ENCODE data around the gene NOG.

The NOG gene

DNA sequence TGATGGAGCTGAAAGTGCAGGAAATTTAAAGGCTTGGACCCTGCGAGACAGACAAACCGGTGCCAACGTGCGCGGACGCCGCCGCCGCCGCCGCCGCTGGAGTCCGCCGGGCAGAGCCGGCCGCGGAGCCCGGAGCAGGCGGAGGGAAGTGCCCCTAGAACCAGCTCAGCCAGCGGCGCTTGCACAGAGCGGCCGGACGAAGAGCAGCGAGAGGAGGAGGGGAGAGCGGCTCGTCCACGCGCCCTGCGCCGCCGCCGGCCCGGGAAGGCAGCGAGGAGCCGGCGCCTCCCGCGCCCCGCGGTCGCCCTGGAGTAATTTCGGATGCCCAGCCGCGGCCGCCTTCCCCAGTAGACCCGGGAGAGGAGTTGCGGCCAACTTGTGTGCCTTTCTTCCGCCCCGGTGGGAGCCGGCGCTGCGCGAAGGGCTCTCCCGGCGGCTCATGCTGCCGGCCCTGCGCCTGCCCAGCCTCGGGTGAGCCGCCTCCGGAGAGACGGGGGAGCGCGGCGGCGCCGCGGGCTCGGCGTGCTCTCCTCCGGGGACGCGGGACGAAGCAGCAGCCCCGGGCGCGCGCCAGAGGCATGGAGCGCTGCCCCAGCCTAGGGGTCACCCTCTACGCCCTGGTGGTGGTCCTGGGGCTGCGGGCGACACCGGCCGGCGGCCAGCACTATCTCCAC, at the start of gene NOG:
Gene NOG, plus strand, starts transcription at position 54 of the 674 bp plus-strand sequence. Its CDS starts 525 bp downstream, at position 579.
- no peak for FAIRE-seq

DNA sequence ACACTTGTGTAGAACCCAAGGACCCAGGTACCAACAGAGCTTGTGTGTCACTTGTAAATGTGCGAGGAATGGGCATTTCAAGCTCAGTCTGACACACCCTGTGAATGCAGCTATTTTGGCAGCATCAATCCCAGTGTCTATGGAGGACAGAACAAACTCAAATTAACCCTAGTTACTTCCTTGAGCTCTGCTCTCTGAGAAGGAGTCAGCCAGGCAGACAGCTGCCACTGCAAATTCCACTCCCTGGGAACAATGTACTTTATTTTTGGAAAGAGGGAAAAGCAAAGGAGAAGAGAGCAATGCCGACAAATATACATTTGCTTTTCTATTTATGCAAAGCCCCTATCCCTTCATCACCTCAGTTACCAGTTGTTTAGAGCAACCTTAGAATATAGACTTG, 48.4 kb upstream of the NOG start:
- no peak for FAIRE-seq

GRCh38 chr17:56545930-56546329, 47.6 kb upstream of the NOG start:
- no peak for FAIRE-seq

- FAIRE-seq, result no peak
Observed at GRCh38 chr17:56548661-56549060, 44.8 kb upstream of the NOG start.

- no peak for FAIRE-seq
Observed at GRCh38 chr17:56549501-56549900, 44.0 kb upstream of the NOG start.

GRCh38 chr17:56557682-56558081, 35.8 kb upstream of the NOG start:
- FAIRE-seq, result no peak

DNA sequence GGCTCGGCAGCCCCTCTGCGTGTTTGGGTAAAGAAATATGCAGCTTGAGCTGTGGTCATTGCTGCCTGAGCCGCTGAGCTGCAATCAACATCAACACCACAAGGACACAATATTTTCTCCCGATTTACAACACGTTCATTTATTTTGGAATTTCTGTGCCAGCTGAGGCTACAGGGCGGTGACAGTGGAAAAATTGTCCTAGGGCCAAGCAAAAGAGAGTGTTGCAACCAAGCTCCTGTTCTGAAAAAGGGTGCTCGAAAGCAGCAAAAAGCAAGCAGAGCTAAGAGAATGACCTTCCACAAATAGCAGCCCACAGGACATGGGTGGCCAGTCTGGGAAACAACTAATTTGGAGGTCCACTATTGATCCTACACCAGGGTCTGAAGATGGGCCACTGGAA, 35.4 kb upstream of the NOG start:
- FAIRE-seq, result no peak

- FAIRE-seq, result no peak
Observed at GRCh38 chr17:56570199-56570598, 23.3 kb upstream of the NOG start.

- no peak for FAIRE-seq
Observed at GRCh38 chr17:56571456-56571855, 22.0 kb upstream of the NOG start.

- FAIRE-seq, result no peak
Observed at GRCh38 chr17:56577190-56577842, 16.2 kb upstream of the NOG start.

DNA sequence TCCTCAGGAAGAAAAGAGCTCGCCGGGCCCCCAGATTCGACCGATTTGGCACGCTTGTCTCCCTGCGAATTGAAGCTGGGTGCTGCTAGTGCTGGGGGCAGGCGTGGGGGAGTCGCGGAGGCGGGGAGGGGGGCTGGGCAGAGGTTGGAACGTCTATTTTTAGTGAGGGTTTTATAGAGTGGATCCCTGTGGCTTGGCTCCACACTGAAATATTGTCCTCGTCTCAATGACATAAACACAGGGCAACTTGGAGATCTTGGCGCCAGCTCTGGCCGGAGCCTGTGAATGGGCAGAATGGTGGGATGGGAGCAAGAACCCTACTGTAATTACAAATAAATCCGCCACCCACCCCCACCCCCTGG, 15.7 kb upstream of the NOG start:
- FAIRE-seq, result no peak

DNA sequence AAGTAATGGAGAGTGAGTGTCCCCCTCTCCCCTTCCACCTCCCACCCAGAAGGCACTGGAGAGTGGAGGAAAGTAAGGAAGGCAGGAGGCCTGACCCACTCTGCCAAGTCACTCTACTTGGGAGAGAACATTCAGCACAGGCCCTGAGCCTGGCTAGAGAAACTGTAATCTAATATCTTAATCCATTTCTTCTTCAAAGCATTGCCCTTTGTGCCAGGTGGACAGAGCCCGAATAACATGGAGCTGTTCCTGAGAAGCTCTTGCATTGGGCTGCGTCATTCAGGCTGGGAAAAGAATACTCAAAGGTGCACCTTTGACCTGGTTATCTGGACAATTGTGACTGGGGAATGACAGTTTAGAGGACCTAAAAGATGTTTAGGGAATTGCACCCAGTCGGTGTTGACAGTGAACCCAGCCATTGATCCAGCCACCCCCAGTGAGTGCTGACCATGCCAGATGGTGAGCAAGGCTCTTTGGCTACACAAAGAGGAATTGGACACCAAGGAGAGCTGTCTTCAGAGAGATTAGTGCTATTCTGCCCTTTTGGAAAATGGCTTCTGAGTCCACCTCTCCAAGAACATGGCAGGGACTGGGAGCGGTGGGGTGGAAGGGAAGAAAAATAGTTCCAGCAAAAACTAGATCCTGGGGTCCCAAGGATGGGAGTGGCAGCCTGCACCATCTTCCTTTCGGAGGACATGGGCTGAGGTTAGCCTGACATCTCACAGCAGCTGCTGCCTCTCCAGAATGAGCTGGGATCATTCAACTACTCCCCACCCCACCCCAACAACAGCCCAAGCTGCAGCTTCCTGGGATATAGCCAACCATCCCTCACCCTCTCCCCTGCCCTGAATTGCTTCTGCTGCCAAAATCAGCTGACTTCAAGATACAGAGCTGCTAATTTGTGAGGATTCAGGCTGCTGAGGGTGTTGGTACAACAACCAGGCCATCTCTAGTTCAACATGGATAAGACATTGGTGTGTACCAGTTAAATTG, 11.6 kb upstream of the NOG start:
- FAIRE-seq, result no peak

DNA sequence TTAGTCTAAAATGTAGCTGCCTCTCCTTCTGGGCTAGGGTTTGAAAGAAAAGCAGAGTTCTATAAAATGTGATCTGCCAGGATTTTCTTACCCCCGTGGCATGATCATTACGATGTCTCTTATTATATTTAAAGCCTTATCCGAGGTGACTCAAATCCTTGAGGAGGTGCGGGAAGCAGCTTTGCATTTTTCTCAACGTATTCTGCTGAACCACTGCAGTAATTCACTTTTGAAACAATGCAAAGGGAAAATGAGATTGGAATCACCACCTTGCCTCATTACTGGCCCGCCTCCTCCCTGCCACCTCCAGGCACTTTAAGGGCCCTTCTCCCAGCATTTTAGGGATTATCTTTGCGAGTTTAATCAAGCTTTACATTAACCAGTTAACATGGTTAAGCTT, 9.7 kb upstream of the NOG start:
- FAIRE-seq, result no peak

DNA sequence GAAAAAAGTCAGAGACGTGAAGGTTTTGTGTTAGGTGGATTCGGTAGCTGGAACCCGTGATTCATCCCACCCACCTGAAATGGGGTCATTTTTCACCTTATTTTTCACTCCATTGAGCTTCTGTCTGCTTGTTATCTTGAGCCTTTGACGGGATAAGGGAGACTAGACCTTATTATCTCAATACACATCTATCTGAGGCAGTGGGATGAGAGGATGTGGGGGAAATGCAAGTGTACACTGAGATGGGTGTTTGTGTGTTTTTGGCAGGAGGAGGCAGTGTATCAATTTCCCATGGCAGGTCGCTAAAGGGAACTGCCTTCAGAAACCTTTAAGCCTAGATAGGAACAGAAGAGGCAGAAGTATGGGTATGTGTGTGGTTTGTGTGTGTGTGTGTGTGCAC, 6.2 kb upstream of the NOG start:
- no peak for FAIRE-seq

GRCh38 chr17:56592487-56593085, 913 bp upstream of the NOG start:
- FAIRE-seq, result no peak

DNA sequence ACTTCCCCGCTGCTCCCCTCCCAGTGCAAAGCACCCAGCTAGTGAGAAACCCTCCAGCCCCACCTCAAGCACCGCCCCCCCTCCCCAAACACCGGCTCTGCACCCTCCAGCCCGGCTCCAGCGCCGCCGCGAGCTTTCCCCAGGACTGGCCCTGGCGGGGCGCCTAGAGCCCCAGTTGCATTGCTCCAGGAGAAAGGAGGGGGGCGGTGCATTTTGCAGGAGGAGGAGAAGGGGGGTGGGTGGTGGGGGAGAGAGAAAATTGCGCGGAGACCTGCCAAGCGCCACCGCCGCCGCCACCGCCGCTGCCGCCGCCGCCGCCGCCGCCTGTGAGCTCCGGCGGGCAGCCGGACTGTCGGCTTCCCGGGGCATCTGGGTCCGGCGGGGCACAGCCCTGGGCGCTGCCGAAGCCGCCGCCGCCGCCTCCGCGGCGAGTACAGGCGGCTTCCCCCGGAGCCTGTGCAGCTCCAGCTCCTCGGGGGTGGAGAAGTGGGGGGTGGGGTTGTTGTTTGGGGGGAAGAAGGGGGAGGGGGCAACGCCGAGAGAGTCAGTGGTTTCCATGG, 333 bp upstream of the NOG start:
- FAIRE-seq, result no peak

GRCh38 chr17:56594320-56595107, 1.0 kb downstream of the NOG start:
- no peak for FAIRE-seq

DNA sequence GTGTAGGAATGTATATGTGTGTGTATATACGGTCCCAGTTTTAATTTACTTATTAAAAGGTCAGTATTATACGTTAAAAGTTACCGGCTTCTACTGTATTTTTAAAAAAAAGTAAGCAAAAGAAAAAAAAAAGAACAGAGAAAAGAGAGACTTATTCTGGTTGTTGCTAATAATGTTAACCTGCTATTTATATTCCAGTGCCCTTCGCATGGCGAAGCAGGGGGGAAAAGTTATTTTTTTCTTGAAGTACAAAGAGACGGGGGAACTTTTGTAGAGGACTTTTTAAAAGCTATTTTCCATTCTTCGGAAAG, 1.6 kb downstream of the NOG start:
- no peak for FAIRE-seq

- no peak for FAIRE-seq
Observed at GRCh38 chr17:56595831-56596690, 2.6 kb downstream of the NOG start.

- no peak for FAIRE-seq
Observed at GRCh38 chr17:56596691-56597494, 3.4 kb downstream of the NOG start.

Measured in islet of Langerhans (tissue), 1 donor.